ACC112 (cell line): ENCODE data around the gene MAP6.

ENCODE experiments used
- H2AFZ ChIP-seq: fragments of 200-600 bp; sonication (generic); one replicate; pipeline ENCODE4 v1.6.0; 2017; ENCODE audit warnings: antibody characterized with exemption, low read length; ENCODE audit not compliant: unreplicated experiment
- H3K27ac ChIP-seq: fragments of 200-600 bp; sonication (generic); 2 replicates; pipeline ENCODE4 v1.5.1; 2014; ENCODE audit warnings: low read depth, mild to moderate bottlenecking, antibody characterized with exemption, low read length, moderate library complexity
- H3K27me3 ChIP-seq: fragments of 200-600 bp; sonication (generic); 2 replicates; pipeline ENCODE4 v1.6.1; 2014; ENCODE audit warnings: mild to moderate bottlenecking, antibody characterized with exemption, low read length, moderate library complexity, mixed read lengths; ENCODE audit not compliant: insufficient read depth
- H3K36me3 ChIP-seq: fragments of 200-600 bp; sonication (generic); 2 replicates; pipeline ENCODE4 v1.6.1; 2016; ENCODE audit warnings: mild to moderate bottlenecking, antibody characterized with exemption, low read length, moderate library complexity, mixed read lengths; ENCODE audit not compliant: insufficient read depth
- H3K4me1 ChIP-seq: fragments of 200-600 bp; sonication (generic); one replicate; pipeline ENCODE4 v1.6.1; 2016; ENCODE audit warnings: low read length, mixed read lengths; ENCODE audit not compliant: insufficient read depth, unreplicated experiment, control insufficient read depth
- H3K4me3 ChIP-seq: fragments of 200-600 bp; sonication (generic); 2 replicates; pipeline ENCODE4 v1.5.1; 2014; ENCODE audit warnings: mild to moderate bottlenecking, low read depth, low read length
- H3K79me2 ChIP-seq: fragments of 200-600 bp; sonication (generic); one replicate; pipeline ENCODE4 v1.6.0; 2016; ENCODE audit warnings: low read length; ENCODE audit not compliant: control insufficient read depth, unreplicated experiment, insufficient read depth

The MAP6 gene

DNA sequence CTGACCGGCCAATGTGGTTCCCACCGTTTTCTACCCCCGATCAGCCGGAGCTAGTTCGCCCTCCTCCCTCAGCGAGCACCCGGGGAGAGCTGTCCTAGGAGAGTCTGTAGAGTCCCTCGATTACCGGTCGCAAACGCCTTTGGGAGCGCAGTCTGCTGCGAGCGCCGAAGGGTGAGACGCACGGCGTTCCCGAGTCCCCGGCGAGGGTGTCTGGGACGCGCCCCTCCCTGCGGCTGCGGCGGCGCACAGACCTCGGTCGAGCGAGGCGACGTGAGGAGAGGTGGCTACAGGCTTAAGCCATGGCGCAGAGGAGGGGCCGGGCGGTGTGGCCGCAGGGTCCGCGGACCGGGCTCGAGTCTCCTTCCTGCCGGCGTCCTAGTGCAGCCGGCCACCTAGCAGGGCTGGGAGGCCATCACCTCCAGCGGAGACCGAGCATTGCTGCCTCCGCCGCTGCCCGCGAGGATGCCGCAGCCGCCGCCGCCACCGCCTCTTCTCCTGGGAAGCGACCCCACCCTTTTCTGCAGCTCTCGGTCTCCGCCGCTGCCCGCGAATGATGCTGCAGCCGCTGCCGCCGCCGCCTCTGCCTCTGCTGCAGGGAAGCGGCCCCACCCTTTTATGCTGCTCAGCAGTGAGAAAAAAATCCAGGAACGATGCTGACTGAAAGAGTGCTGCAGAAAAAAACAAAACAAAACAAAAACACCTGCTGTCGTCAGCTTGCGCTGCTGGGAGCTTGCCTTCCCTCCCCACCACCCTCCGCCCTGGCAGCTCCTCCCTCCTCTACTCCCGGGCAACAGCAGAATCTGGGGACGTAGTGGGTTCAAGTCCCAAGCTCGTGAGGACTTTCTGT lies at the start of gene MAP6:
Gene MAP6 (minus strand): TSS at position 588 of the 847 bp plus-strand sequence. CDS start 669 bp downstream, outside the sequence.
- peak within 1 kb of the TSS; percentile 55 for H2AFZ ChIP-seq
- peak within 1 kb of the TSS; percentile 75 for H3K4me3 ChIP-seq
- H3K36me3 ChIP-seq: no peaks in the 10 kb centered on the region
- H3K27me3 ChIP-seq: peaks cover 50% of the 10 kb centered on the region
- no peak within 1 kb of the TSS for H3K27ac ChIP-seq
- H3K4me1 ChIP-seq: no peaks in the 10 kb centered on the region
- no peaks in the 10 kb centered on the region for H3K79me2 ChIP-seq

DNA sequence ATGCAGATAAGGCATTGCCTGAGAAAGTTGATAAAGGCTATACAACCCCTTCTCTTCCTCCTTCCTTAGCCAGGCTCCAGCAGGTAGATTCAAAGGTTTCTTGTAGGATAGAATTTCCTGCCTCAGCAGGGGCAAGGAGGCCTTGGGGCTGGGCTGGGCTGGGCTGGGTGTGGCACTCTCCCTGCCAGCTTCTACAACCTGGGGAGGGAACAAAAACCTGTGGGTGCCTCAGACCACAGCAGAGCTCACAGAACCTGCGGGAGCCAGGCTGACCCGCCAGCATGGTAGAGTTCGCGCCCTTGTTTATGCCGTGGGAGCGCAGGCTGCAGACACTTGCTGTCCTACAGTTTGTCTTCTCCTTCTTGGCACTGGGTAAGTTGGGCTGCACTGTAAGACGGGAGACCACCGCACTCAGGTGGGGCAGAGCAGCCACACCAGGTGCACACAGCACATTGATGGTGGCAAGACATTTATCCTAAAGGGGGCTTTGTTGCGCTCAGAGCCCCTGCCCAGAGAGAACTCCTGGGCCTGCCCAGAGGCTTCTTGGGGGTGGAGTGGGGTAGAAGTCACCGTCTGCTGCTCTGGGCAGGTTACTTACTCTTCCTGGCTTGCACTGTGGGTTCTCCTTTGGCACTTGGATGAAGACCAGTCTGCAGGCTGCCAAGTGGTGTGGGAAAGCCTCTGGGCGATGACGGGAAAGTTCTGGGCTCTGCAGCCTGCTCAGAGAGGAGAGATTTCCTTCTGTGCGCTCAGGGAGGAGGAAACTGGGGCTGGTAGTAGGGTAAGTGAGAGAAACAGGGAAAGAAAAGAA lies 49.0 kb upstream of the MAP6 start, which contains the start of gene MOGAT2:
Gene MOGAT2 (plus strand): TSS at position 231 of the 811 bp plus-strand sequence. CDS start 51 bp downstream, at position 282.
- H3K27ac ChIP-seq: no peak within 1 kb of the TSS
- H3K4me1 ChIP-seq: no peaks in the 10 kb centered on the region
- H3K4me3 ChIP-seq: no peak within 1 kb of the TSS
- no peak within 1 kb of the TSS for H2AFZ ChIP-seq
- no peaks in the 10 kb centered on the region for H3K79me2 ChIP-seq
- H3K27me3 ChIP-seq: peaks cover 5% of the 10 kb centered on the region; the same call in 1 of the 2 replicates
- H3K36me3 ChIP-seq: no peaks in the 10 kb centered on the region

DNA sequence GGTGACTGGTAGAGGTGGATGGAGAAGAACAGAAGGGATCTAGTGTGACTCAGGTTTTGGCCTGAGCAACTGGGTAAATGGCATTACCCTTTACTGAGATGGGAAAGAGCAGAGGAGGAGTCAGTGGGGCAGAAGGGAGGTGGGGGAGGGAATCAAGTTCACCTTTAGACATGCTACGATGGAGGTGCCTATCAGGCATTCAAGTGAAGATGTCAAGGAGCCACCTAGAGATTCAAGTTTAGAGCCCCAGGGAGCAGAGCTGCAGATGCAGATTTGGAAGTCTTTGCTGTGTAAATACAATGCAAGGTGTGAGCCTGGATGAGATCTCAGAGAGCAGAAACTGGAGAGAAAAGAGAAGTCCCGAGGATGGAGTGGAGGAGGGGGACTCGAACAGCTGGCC lies 47.8 kb upstream of the MAP6 start:
- no peak overlapping the region for H2AFZ ChIP-seq
- no peaks in the 10 kb centered on the region for H3K79me2 ChIP-seq
- H3K27me3 ChIP-seq: peaks cover 5% of the 10 kb centered on the region; the same call in 1 of the 2 replicates
- H3K27ac ChIP-seq: no peak overlapping the region
- H3K36me3 ChIP-seq: no peaks in the 10 kb centered on the region
- H3K4me3 ChIP-seq: no peak overlapping the region
- H3K4me1 ChIP-seq: no peaks in the 10 kb centered on the region

DNA sequence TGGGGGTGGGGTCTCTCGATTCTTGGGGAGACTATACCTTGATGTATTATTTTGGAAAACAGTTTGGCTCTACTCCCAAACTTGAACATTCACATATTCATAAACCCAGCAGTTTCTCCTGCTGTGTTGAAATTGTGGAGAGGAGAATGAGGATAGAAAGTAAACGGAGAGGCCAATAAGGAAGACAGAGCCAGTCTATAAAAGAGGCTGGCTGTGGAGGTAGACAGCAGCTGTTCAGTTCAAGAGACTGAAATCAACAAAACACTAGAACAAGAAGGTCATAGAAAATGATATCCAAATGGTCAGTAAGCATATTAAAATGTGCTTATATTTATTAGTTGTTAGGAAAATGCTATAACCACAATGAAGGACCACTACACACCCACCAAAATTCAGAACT lies 46.9 kb upstream of the MAP6 start:
- Histone ChIP-seq H3K79me2 (no peaks in the 10 kb centered on the region), H2AFZ (no peak overlapping the region), H3K27ac (no peak overlapping the region), H3K4me3 (no peak overlapping the region), H3K4me1 (no peaks in the 10 kb centered on the region), H3K36me3 (no peaks in the 10 kb centered on the region), H3K27me3 (peaks cover 5% of the 10 kb centered on the region; the same call in 1 of the 2 replicates)

DNA sequence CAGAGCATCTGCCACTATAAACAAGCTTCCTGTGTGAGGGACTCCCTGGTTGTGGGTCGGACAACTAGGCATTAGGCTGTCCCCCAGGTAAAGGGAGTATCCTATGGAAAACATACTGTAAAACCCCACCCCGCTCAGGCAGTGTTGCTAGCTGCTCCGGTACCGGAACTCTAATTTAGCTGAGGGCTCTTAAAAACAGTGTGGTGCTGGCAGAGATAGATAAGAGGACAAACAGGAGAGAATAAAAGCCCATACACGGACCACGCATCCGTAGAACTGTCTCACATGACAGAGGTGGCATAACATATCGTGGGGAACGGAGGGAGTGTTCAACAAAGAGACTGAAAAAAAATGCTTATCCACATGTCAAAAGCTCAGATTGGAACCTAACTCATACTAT lies 45.4 kb upstream of the MAP6 start:
- Histone ChIP-seq H2AFZ (no peak overlapping the region), H3K36me3 (no peaks in the 10 kb centered on the region), H3K27ac (no peak overlapping the region), H3K4me3 (no peak overlapping the region), H3K27me3 (peaks cover 5% of the 10 kb centered on the region; the same call in 1 of the 2 replicates), H3K4me1 (no peaks in the 10 kb centered on the region), H3K79me2 (no peaks in the 10 kb centered on the region)

GRCh38 chr11:75706260-75706729 lies 37.5 kb upstream of the MAP6 start:
- no peak overlapping the region for H3K27ac ChIP-seq
- no peaks in the 10 kb centered on the region for H3K27me3 ChIP-seq
- H2AFZ ChIP-seq: peak overlapping the region; percentile 88
- H3K36me3 ChIP-seq: no peaks in the 10 kb centered on the region
- H3K4me1 ChIP-seq: no peaks in the 10 kb centered on the region
- H3K4me3 ChIP-seq: peak overlapping the region; percentile 10; the same call in 1 of the 2 replicates
- H3K79me2 ChIP-seq: no peaks in the 10 kb centered on the region

- Histone ChIP-seq H3K4me3 (no peak overlapping the region), H3K79me2 (no peaks in the 10 kb centered on the region), H3K36me3 (no peaks in the 10 kb centered on the region), H3K27me3 (no peaks in the 10 kb centered on the region), H2AFZ (no peak overlapping the region), H3K4me1 (no peaks in the 10 kb centered on the region), H3K27ac (no peak overlapping the region)
These were observed 36.7 kb upstream of the MAP6 start for GRCh38 chr11:75705541-75705940.

- no peaks in the 10 kb centered on the region for H3K4me1 ChIP-seq
- H3K27me3 ChIP-seq: peaks cover under 1% of the 10 kb centered on the region; the same call in 1 of the 2 replicates
- no peak overlapping the region for H3K4me3 ChIP-seq
- no peaks in the 10 kb centered on the region for H3K79me2 ChIP-seq
- no peak overlapping the region for H3K27ac ChIP-seq
- H3K36me3 ChIP-seq: no peaks in the 10 kb centered on the region
- no peak overlapping the region for H2AFZ ChIP-seq
These were observed 34.9 kb upstream of the MAP6 start for GRCh38 chr11:75703695-75704237.

GRCh38 chr11:75700940-75701339 lies 32.1 kb upstream of the MAP6 start:
- Histone ChIP-seq H3K36me3 (no peaks in the 10 kb centered on the region), H3K27me3 (peaks cover 4% of the 10 kb centered on the region), H3K4me3 (no peak overlapping the region), H2AFZ (no peak overlapping the region), H3K4me1 (no peaks in the 10 kb centered on the region), H3K27ac (no peak overlapping the region), H3K79me2 (no peaks in the 10 kb centered on the region)

DNA sequence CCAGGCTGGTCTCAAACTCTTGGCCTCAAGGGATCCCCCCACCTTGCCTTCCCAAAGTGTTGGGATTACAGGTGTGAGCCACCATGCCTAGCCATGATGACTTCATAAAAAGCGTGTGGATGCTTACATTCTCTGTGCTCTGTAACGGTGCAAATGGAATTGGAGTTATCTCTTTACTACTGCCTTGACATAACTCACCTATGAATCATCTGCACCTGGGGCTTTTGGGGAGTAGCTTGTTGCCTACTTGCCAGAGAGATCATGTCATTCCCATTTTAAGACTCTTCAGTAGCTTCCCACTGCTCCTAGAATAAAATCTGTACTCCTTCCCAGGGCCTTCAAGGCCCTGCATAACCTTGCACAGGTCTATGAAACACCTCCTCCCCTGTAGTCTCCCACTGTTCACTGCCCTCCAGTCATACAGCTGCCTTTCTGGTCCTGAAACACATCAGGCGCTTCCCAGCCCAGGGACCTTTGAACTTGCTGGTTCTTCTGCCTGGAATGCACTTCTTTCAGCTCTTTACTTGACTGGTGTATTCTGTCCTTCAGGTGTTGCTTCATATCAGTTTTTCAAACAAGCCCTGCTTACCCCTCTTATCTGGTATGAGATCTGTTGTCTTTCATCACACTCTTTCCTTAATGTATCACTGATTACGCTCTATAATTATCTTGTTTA lies 29.2 kb upstream of the MAP6 start:
- Histone ChIP-seq H3K36me3 (no peaks in the 10 kb centered on the region), H3K79me2 (no peaks in the 10 kb centered on the region), H3K4me3 (no peak overlapping the region), H3K27me3 (peaks cover 4% of the 10 kb centered on the region), H2AFZ (no peak overlapping the region), H3K4me1 (no peaks in the 10 kb centered on the region), H3K27ac (no peak overlapping the region)
